NCI-H187 (cell line): ENCODE measurements around the gene ITM2B.

Experiments
- DNase-seq, 2 experiments: peaks; one replicate each; lab custom pipeline; 2025; lab: John Stamatoyannopoulos, UW

Gene ITM2B

GRCh38 chr13:48311223-48311622 lies 78.2 kb downstream of the ITM2B start:
- DNase-seq: no peak

- DNase-seq: no peak
Measured at GRCh38 chr13:48315969-48316650, 83.1 kb downstream of the ITM2B start.

DNA sequence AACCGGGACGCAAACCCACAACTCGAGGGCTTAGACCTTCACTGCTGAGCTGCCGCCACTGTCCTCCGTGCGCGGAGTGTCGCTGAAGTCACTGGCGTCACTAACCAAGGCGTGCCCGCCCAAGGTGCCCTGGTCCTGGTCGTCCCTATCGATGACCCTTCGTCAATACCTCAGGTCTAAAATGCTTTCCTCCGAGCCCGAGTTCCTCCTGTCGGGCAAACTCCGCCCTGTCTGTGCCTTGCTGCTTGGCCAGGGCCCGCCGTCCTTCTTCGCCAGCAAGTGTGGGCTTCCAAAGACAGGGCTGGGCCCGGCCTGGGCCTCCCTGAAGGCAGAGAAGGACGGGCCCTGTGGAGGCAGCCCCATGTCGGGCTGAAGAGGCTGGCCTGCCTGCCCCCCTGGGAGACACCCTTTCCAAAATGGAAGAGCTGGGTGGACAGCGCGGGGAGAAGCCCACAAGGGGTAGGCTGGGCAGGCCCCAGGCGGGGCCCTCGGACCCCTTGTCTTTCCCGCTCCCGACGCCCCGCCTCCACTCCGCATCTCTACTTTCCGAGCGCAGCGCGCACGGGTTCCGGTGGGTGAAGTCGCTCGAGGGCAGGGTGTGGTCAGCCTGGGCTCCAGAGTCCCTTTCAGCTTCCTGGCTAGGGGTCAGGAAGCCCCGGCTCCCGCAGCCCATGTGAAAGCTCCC lies 84.0 kb downstream of the ITM2B start:
- DNase-seq: no peak

DNA sequence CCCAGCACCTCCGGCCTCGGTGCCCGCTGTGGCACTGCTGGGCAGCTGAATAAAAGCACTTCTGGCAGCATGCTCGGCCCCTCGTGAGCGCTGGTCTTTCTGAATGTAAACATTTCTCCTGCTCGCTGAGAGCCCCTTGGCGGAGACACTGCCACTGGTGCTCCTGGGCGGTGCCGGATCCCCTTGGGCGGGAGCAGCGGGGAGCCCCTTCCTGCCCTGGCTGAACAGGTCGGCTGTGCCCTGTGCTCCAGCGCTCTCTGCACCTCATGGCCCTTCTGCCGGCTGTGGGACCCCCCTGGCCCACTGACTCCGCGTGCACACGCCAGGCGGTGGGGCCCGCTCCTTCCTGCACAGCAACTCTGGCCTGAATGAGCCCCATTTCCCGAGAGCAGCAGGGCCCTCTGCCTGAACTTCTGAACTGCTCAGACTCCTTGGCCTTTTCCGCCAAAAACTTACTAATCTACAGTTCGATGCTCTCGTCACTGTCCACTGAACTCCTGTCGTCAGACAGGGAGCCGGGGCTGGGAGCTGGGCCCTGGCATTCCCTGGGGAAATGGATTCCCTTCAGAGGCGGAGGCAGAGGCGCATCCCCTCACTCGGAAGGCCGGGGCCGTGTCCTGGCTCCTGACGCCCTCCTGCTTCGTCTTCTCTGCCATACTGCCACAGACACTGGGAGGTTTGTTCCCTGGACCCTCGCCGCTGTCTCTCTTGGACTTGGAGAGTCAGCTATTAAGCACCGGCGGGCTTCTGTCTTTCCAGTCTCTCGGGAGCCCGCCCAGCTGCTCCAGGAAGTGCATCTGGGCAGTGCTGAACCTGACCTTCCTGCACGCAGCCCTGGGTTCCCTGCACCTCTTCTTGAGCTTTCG lies 84.7 kb downstream of the ITM2B start:
- DNase-seq: no peak

DNA sequence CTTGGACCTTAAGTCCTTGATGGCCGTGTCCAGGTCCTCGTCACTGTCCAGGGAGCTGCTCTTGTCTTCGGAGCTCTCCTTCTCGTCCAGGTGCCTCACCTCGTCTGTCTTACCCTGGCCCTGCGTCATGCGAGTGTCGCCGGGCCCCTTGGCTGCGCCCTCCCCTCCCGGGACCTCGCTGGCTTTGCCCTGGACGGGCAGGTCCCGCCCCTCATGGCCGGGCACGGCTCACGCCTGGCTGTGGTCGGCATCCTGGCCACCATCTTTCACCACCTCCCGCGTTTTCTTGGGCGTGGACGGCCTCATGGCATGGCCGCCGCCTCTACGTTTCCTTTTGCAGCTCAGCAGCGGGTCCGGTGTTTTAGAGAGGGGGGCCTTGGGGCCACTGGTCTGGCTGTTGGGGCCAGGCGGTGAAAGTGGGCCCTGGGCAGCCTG lies 85.4 kb downstream of the ITM2B start:
- no peak for DNase-seq

- no peak for DNase-seq
Measured at GRCh38 chr13:48318821-48319511, 86.0 kb downstream of the ITM2B start.
